ENCODE data around the gene CLCN4. TPM values are rescaled to one million over a fixed set of nuclear protein-coding genes. Genes with fewer than 3 reads are reported as not detected.

CLCN4 gene
- total and polyA plus RNA-seq, 2 donors (not counting 1 experiment from before 2014, with no cell fraction given): 7.7 to 9.1 TPM

GRCh38 chrX:10237241-10237640 lies 80.5 kb downstream of the CLCN4 start:
- Histone ChIP-seq H2AFZ (ENCODE audit: insufficient read depth, low read depth, low read length, poor library complexity, severe bottlenecking) (no peak overlapping the region), H3K9ac (ENCODE audit: low read length) (no peak overlapping the region), H3K9me3 (ENCODE audit: control extremely low read depth in 1 of 3, control insufficient read depth in 2 of 3, insufficient read depth in 1 of 3, low read length in 2 of 3) (no peaks in the 10 kb centered on the region), H4K20me1 (ENCODE audit: control insufficient read depth, insufficient read depth, low read length, poor library complexity, severe bottlenecking) (no peaks in the 10 kb centered on the region), H3K27me3 (replicated peaks in 1 of 4; ENCODE audit: control extremely low read depth in 1 of 4, control insufficient read depth in 3 of 4, insufficient read depth in 4 of 4, low read length in 3 of 4) (no peaks in the 10 kb centered on the region), H3K4me2 (replicated peaks; ENCODE audit: low read depth, low read length, poor library complexity, severe bottlenecking) (no peak overlapping the region), H3K4me3 (ENCODE audit: control extremely low read depth in 1 of 5, extremely low read depth in 1 of 5, insufficient read depth in 1 of 5, low read depth in 2 of 5, low read length in 4 of 5) (no peak overlapping the region), H3K4me1 (ENCODE audit: control insufficient read depth in 2 of 2, insufficient read depth in 2 of 2, low read length in 2 of 2) (no peaks in the 10 kb centered on the region), H3K27ac (ENCODE audit: low read length in 2 of 2) (no peak overlapping the region), H3K79me2 (ENCODE audit: control insufficient read depth, insufficient read depth, low read length) (no peaks in the 10 kb centered on the region), H3K36me3 (replicated peaks in 1 of 2; ENCODE audit: control extremely low read depth in 1 of 2, control insufficient read depth in 1 of 2, extremely low read depth in 1 of 2, insufficient read depth in 2 of 2, low read length in 1 of 2) (peaks cover 0 to 5% of the 10 kb centered on the region in 2 experiments)
- no CpG with 5 or more reads among the region's 7 CpGs for WGBS (ENCODE audit: insufficient coverage)
- Mint-ChIP-seq H3K27ac (no peak overlapping the region), H3K4me3 (no peak overlapping the region), H3K27me3 (no peaks in the 10 kb centered on the region), H3K9me3 (ENCODE audit: insufficient read depth) (no peaks in the 10 kb centered on the region), H3K4me1 (peaks cover 3% of the 10 kb centered on the region)
- intact Hi-C loops (cut with micrococcal nuclease): no loop called here
- no peak for ATAC-seq (ENCODE audit: low read depth)
- DNase-seq: no peak
- ChIA-PET CTCF (no interaction called here), POLR2A (no interaction called here)
- TF ChIP-seq EZH2 (IDR thresholded peaks at IDR 0.05; ENCODE audit: borderline replicate concordance, insufficient read depth, low read depth, low read length, poor library complexity, severe bottlenecking): no peak
- TF ChIP-seq CTCF (IDR thresholded peaks at IDR 0.05): no peak

- TF ChIP-seq EZH2 (IDR thresholded peaks at IDR 0.05; ENCODE audit: borderline replicate concordance, insufficient read depth, low read depth, low read length, poor library complexity, severe bottlenecking) (no peak), CTCF (IDR thresholded peaks at IDR 0.05) (no peak)
- Mint-ChIP-seq H3K4me3 (no peak overlapping the region), H3K4me1 (peaks cover 3% of the 10 kb centered on the region), H3K27me3 (no peaks in the 10 kb centered on the region), H3K9me3 (ENCODE audit: insufficient read depth) (no peaks in the 10 kb centered on the region), H3K27ac (no peak overlapping the region)
- H3K27ac ChIP-seq (ENCODE audit: low read length in 2 of 2): no peak overlapping the region
- H3K79me2 ChIP-seq (ENCODE audit: control insufficient read depth, insufficient read depth, low read length): no peaks in the 10 kb centered on the region
- H3K9me3 ChIP-seq (ENCODE audit: control extremely low read depth in 1 of 3, control insufficient read depth in 2 of 3, insufficient read depth in 1 of 3, low read length in 2 of 3): no peaks in the 10 kb centered on the region
- ChIA-PET POLR2A (no interaction called here), CTCF (no interaction called here)
- no peak overlapping the region for H3K9ac ChIP-seq (ENCODE audit: low read length)
- WGBS (ENCODE audit: insufficient coverage): 90% methylated on average over 2 of the region's 11 CpGs
- no peak overlapping the region for H3K4me3 ChIP-seq (ENCODE audit: control extremely low read depth in 1 of 5, extremely low read depth in 1 of 5, insufficient read depth in 1 of 5, low read depth in 2 of 5, low read length in 4 of 5)
- H4K20me1 ChIP-seq (ENCODE audit: control insufficient read depth, insufficient read depth, low read length, poor library complexity, severe bottlenecking): no peaks in the 10 kb centered on the region
- H3K4me1 ChIP-seq (ENCODE audit: control insufficient read depth in 2 of 2, insufficient read depth in 2 of 2, low read length in 2 of 2): no peaks in the 10 kb centered on the region
- H2AFZ ChIP-seq (ENCODE audit: insufficient read depth, low read depth, low read length, poor library complexity, severe bottlenecking): no peak overlapping the region
- H3K36me3 ChIP-seq (replicated peaks in 1 of 2; ENCODE audit: control extremely low read depth in 1 of 2, control insufficient read depth in 1 of 2, extremely low read depth in 1 of 2, insufficient read depth in 2 of 2, low read length in 1 of 2): peaks cover 0 to under 1% of the 10 kb centered on the region in 2 experiments
- intact Hi-C loops (cut with micrococcal nuclease): no loop called here
- DNase-seq (no peak), ATAC-seq (ENCODE audit: low read depth) (no peak)
- no peak overlapping the region for H3K4me2 ChIP-seq (replicated peaks; ENCODE audit: low read depth, low read length, poor library complexity, severe bottlenecking)
- no peaks in the 10 kb centered on the region for H3K27me3 ChIP-seq (replicated peaks in 1 of 4; ENCODE audit: control extremely low read depth in 1 of 4, control insufficient read depth in 3 of 4, insufficient read depth in 4 of 4, low read length in 3 of 4)
These were observed 82.9 kb downstream of the CLCN4 start for GRCh38 chrX:10239611-10240064.
